Nephron (organoid): Measurements from ENCODE around the gene ALKBH6.

Experiments
- H3K27ac Mint-ChIP-seq, 3 experiments: 2 replicates each; pipeline ENCODE4 v1.8.0; 2020; ENCODE audit warnings: mixed read lengths in 3 of 3, mild to moderate bottlenecking in 2 of 3, moderate library complexity in 1 of 3
- H3K27me3 Mint-ChIP-seq: 2 replicates; pipeline ENCODE4 v1.8.0; 2021; ENCODE audit warnings: low read depth, mild to moderate bottlenecking, moderate library complexity, mixed read lengths
- H3K36me3 Mint-ChIP-seq: 2 replicates; pipeline ENCODE4 v1.8.0; 2020; ENCODE audit warnings: low read depth, mixed read lengths
- H3K4me1 Mint-ChIP-seq: 2 replicates; pipeline ENCODE4 v1.8.0; 2020; ENCODE audit warnings: mixed read lengths
- H3K4me3 Mint-ChIP-seq, 3 experiments: 2 replicates each; pipeline ENCODE4 v1.8.0; 2020; ENCODE audit warnings: mild to moderate bottlenecking in 3 of 3, mixed read lengths in 3 of 3, moderate library complexity in 2 of 3
- H3K9me3 Mint-ChIP-seq: 2 replicates; pipeline ENCODE4 v1.8.0; 2020; ENCODE audit warnings: mixed read lengths
- TF ChIP-seq, protein P1 (sequence below), 3 experiments: fragments of 200-600 bp; sonication (generic); IDR thresholded peaks; one replicate each; pipeline ENCODE4 v1.5.0; 2021; ENCODE audit warnings: antibody characterized with exemption in 3 of 3; ENCODE audit not compliant: unreplicated experiment in 3 of 3

Gene ALKBH6

GRCh38 chr19:36010402-36010801, 3.6 kb downstream of the ALKBH6 start:
- Mint-ChIP-seq H3K27ac (no peak overlapping the region), H3K27me3 (peaks cover 16% of the 10 kb centered on the region), H3K4me1 (peaks cover 26% of the 10 kb centered on the region), H3K4me3 (peak overlapping the region; percentile 76 to 79 (median 76)), H3K9me3 (no peaks in the 10 kb centered on the region), H3K36me3 (peaks cover 7% of the 10 kb centered on the region)
- TF ChIP-seq, protein P1, sequence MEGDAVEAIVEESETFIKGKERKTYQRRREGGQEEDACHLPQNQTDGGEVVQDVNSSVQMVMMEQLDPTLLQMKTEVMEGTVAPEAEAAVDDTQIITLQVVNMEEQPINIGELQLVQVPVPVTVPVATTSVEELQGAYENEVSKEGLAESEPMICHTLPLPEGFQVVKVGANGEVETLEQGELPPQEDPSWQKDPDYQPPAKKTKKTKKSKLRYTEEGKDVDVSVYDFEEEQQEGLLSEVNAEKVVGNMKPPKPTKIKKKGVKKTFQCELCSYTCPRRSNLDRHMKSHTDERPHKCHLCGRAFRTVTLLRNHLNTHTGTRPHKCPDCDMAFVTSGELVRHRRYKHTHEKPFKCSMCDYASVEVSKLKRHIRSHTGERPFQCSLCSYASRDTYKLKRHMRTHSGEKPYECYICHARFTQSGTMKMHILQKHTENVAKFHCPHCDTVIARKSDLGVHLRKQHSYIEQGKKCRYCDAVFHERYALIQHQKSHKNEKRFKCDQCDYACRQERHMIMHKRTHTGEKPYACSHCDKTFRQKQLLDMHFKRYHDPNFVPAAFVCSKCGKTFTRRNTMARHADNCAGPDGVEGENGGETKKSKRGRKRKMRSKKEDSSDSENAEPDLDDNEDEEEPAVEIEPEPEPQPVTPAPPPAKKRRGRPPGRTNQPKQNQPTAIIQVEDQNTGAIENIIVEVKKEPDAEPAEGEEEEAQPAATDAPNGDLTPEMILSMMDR (IDR thresholded peaks at IDR 0.05; ENCODE audit: unreplicated experiment in 3 of 3): no peak

GRCh38 chr19:36009633-36010379, 4.2 kb downstream of the ALKBH6 start:
- no peaks in the 10 kb centered on the region for H3K9me3 Mint-ChIP-seq
- TF ChIP-seq, protein P1 (IDR thresholded peaks at IDR 0.05; ENCODE audit: unreplicated experiment in 3 of 3): no peak
- peaks cover 26% of the 10 kb centered on the region for H3K4me1 Mint-ChIP-seq
- H3K36me3 Mint-ChIP-seq: peaks cover 9% of the 10 kb centered on the region
- H3K27ac Mint-ChIP-seq: peak overlapping the region in 2 of 3 experiments; percentile 26 to 57
- peak overlapping the region; percentile 76 to 79 (median 76) for H3K4me3 Mint-ChIP-seq
- peaks cover 16% of the 10 kb centered on the region for H3K27me3 Mint-ChIP-seq

GRCh38 chr19:36009220-36009619, 4.8 kb downstream of the ALKBH6 start:
- Mint-ChIP-seq H3K9me3 (no peaks in the 10 kb centered on the region), H3K36me3 (peaks cover 8% of the 10 kb centered on the region), H3K4me1 (peaks cover 20% of the 10 kb centered on the region), H3K27ac (peak overlapping the region in 1 of 3 experiments; percentile 57), H3K4me3 (peak overlapping the region; percentile 76 to 82 (median 79)), H3K27me3 (peaks cover 16% of the 10 kb centered on the region)
- TF ChIP-seq, protein P1 (IDR thresholded peaks at IDR 0.05; ENCODE audit: unreplicated experiment in 3 of 3): no peak

- H3K9me3 Mint-ChIP-seq: no peaks in the 10 kb centered on the region
- H3K36me3 Mint-ChIP-seq: peaks cover 9% of the 10 kb centered on the region
- peaks cover 16% of the 10 kb centered on the region for H3K27me3 Mint-ChIP-seq
- H3K27ac Mint-ChIP-seq: peak within 1 kb of the TSS; percentile 50 to 86 (median 74)
- H3K4me3 Mint-ChIP-seq: peak within 1 kb of the TSS; percentile 79 to 82 (median 81)
- peaks cover 12% of the 10 kb centered on the region for H3K4me1 Mint-ChIP-seq
- TF ChIP-seq, protein P1 (IDR thresholded peaks at IDR 0.05; ENCODE audit: unreplicated experiment in 3 of 3): no peak
Measured at GRCh38 chr19:36008336-36008978, 5.6 kb downstream of the ALKBH6 start, which contains the start of gene SYNE4. Gene SYNE4, minus strand, starts transcription at chr19:36008813. Its CDS starts 132 bp downstream, at chr19:36008681.

- no peak overlapping the region for H3K27ac Mint-ChIP-seq
- H3K27me3 Mint-ChIP-seq: peaks cover 16% of the 10 kb centered on the region
- peaks cover 9% of the 10 kb centered on the region for H3K36me3 Mint-ChIP-seq
- no peak overlapping the region for H3K4me3 Mint-ChIP-seq
- H3K4me1 Mint-ChIP-seq: peaks cover 9% of the 10 kb centered on the region
- TF ChIP-seq, protein P1 (IDR thresholded peaks at IDR 0.05; ENCODE audit: unreplicated experiment in 3 of 3): no peak
- no peaks in the 10 kb centered on the region for H3K9me3 Mint-ChIP-seq
Measured at GRCh38 chr19:36006955-36007354, 7.1 kb downstream of the ALKBH6 start.
